ENCODE results near the gene STH. TPM values are rescaled to one million over a fixed set of nuclear protein-coding genes. Genes with fewer than 3 reads are reported as not detected.

Gene STH
- not detected in 2 replicates for total RNA-seq

GRCh38 chr17:45998987-45999899 is at the start of gene STH:
TSS of gene STH (plus strand) at chr17:45999250. CDS start at chr17:45999280, 30 bp downstream.

Other genes with a start within 250 kb of the STH start
- gene CRHR1, start 214.9 kb upstream of the STH start, total RNA-seq = not detected in 2 replicates
- gene SPPL2C, start 154.4 kb upstream of the STH start, total RNA-seq = under 0.01 TPM in 1 of 2 replicates, not detected in the other
- gene MAPT, start 104.7 kb upstream of the STH start, total RNA-seq = 0.33 and 0.75 TPM in 2 replicates
- 95.0 and 106 TPM in 2 replicates for gene KANSL1, start 194.2 kb downstream of the STH start, total RNA-seq